HCT116 (cell line): ENCODE measurements around the gene TBC1D17. TPM values are rescaled to one million over a fixed set of nuclear protein-coding genes. Genes with fewer than 3 reads are reported as not detected.

Source experiments
- ATAC-seq: fragments of 200-7000 bp; cut with Tn5 transposase; 2 replicates; pipeline ENCODE4 v1.9.1; 2020; ENCODE audit warnings: mild to moderate bottlenecking, moderate library complexity
- BruUV-seq: library from RNA; stranded (reverse); fragments of 400-500 nt; replicated peaks from 2 replicates; lab custom pipeline; 2021; lab: Mats Ljungman, UMichigan
- CTCF ChIA-PET: fragments of 300-600 bp; sonication (Branson Sonifier 250); formaldehyde crosslinking; loops from one replicate; lab custom pipeline; 2021; ENCODE audit warnings: antibody characterized with exemption; lab: Charles Lee
- POLR2A ChIA-PET: fragments of 300-600, 350-600 bp; sonication (Branson Sonifier 250); formaldehyde crosslinking; loops from one replicate; lab custom pipeline; 2021; ENCODE audit warnings: antibody characterized with exemption; lab: Charles Lee
- RAD21 ChIA-PET, 2 experiments: fragments of 300-600 bp; sonication (Branson Sonifier 250); formaldehyde crosslinking; loops; one replicate each; lab custom pipeline; 2023; ENCODE audit warnings: low total read pairs in 2 of 2; ENCODE audit not compliant: uncharacterized antibody in 2 of 2, unreplicated experiment in 2 of 2, low non-redundant PET in 1 of 2; lab: Charles Lee
- DNase-seq: peaks from one replicate; pipeline ENCODE4 v3.0.0-alpha.2; 2010; ENCODE audit warnings: low read depth, low spot score
- H2AFZ ChIP-seq: fragments of 200-600 bp; shearing (Covaris generic), sonication (generic); 2 replicates; pipeline ENCODE4 v1.6.1; 2017; ENCODE audit warnings: low read depth, mixed run types, mixed read lengths, antibody characterized with exemption, low read length; ENCODE audit not compliant: poor library complexity, severe bottlenecking
- H3K27ac ChIP-seq: 2 replicates; pipeline ENCODE4 v1.5.1; 2012; ENCODE audit warnings: low read depth, low read length
- H3K27me3 ChIP-seq: fragments of 200-600 bp; sonication (generic); 2 replicates; pipeline ENCODE4 v1.6.1; 2016; ENCODE audit warnings: mixed run types, low read length, mixed read lengths; ENCODE audit not compliant: insufficient read depth
- H3K36me3 ChIP-seq, 2 experiments: fragments of 200-500 bp in 1 of 2; fragments of 200-600 bp in 1 of 2; sonication (Bioruptor generic) in 1 of 2; sonication (generic) in 1 of 2; 2 replicates each; pipeline versions ENCODE4 v1.5.1 to v1.6.1; 2014 to 2016; ENCODE audit warnings: low read length in 2 of 2, inconsistent platforms in 1 of 2, mixed read lengths in 1 of 2, mixed run types in 1 of 2; ENCODE audit not compliant: insufficient read depth in 2 of 2, control insufficient read depth in 1 of 2
- H3K4me1 ChIP-seq, 2 experiments: fragments of 200-600 bp in 1 of 2; sonication (generic) in 1 of 2; 2 replicates each; pipeline versions ENCODE4 v1.5.1 to v1.6.1; 2012 to 2017; ENCODE audit warnings: low read length in 2 of 2, inconsistent platforms in 1 of 2, mild to moderate bottlenecking in 1 of 2, mixed read lengths in 1 of 2, mixed run types in 1 of 2, moderate library complexity in 1 of 2; ENCODE audit not compliant: insufficient read depth in 2 of 2, control insufficient read depth in 1 of 2
- H3K4me2 ChIP-seq: fragments of 200-600 bp; sonication (generic); 2 replicates; pipeline ENCODE4 v1.6.1; 2017; ENCODE audit warnings: mixed run types, low read length, mixed read lengths
- H3K4me3 ChIP-seq, 2 experiments: fragments of 200-600 bp in 1 of 2; sonication (generic) in 1 of 2; replicated peaks in 1 of 2; 2 replicates each; pipeline ENCODE4 v1.5.1; 2011 to 2016; ENCODE audit warnings: low read length in 2 of 2, control low read depth in 1 of 2, low read depth in 1 of 2, mild to moderate bottlenecking in 1 of 2, mixed read lengths in 1 of 2, mixed run types in 1 of 2
- H3K79me2 ChIP-seq: fragments of 200-600 bp; sonication (generic); 2 replicates; pipeline ENCODE4 v1.6.1; 2017; ENCODE audit warnings: mild to moderate bottlenecking, mixed run types, low read length, moderate library complexity, mixed read lengths; ENCODE audit not compliant: insufficient read depth
- H3K9ac ChIP-seq: fragments of 200-600 bp; sonication (generic); 2 replicates; pipeline ENCODE4 v1.6.1; 2016; ENCODE audit warnings: low read length, mixed read lengths
- H3K9me2 ChIP-seq: fragments of 200-600 bp; sonication (generic), shearing (Covaris generic); 2 replicates; pipeline ENCODE4 v1.6.1; 2017; ENCODE audit warnings: mixed run types, mild to moderate bottlenecking, moderate library complexity; ENCODE audit not compliant: insufficient read depth
- H3K9me3 ChIP-seq, 2 experiments: fragments of 200-500 bp in 1 of 2; fragments of 200-600 bp in 1 of 2; sonication (Bioruptor generic) in 1 of 2; sonication (generic) in 1 of 2; 2 replicates each; pipeline ENCODE4 v1.6.1; 2014 to 2017; ENCODE audit warnings: low read length in 2 of 2, mixed read lengths in 2 of 2, inconsistent platforms in 1 of 2, low read depth in 1 of 2, mild to moderate bottlenecking in 1 of 2, mixed run types in 1 of 2, moderate library complexity in 1 of 2; ENCODE audit not compliant: control insufficient read depth in 1 of 2, insufficient read depth in 1 of 2
- H4K20me1 ChIP-seq: fragments of 200-600 bp; sonication (generic), shearing (Covaris generic); 2 replicates; pipeline ENCODE4 v1.6.1; 2017; ENCODE audit warnings: mixed run types, mild to moderate bottlenecking, moderate library complexity; ENCODE audit not compliant: insufficient read depth
- ATF3 ChIP-seq: IDR thresholded peaks from 2 replicates; pipeline ENCODE4 v1.6.1; 2012
- CBX3 ChIP-seq: IDR thresholded peaks from 2 replicates; pipeline ENCODE4 v1.6.1; 2012; ENCODE audit warnings: low read depth
- CEBPB ChIP-seq: IDR thresholded peaks from 2 replicates; pipeline ENCODE4 v1.6.1; 2012; ENCODE audit warnings: low read depth
- ELF1 ChIP-seq: IDR thresholded peaks from 2 replicates; pipeline ENCODE4 v1.6.1; 2012; ENCODE audit warnings: low read depth, borderline replicate concordance
- EZH2phosphoT487 ChIP-seq: fragments of 200-600 bp; IDR thresholded peaks from 2 replicates; pipeline ENCODE4 v1.6.1; 2018; ENCODE audit warnings: antibody characterized with exemption, borderline replicate concordance
- FOSL1 ChIP-seq: IDR thresholded peaks from 2 replicates; pipeline ENCODE4 v1.6.1; 2012; ENCODE audit warnings: low read depth
- JUND ChIP-seq: IDR thresholded peaks from 2 replicates; pipeline ENCODE4 v1.6.1; 2012
- MAX ChIP-seq: IDR thresholded peaks from 2 replicates; pipeline ENCODE4 v1.6.1; 2012
- POLR2A ChIP-seq: IDR thresholded peaks from 2 replicates; pipeline ENCODE4 v1.7.0; 2011; ENCODE audit warnings: borderline replicate concordance; ENCODE audit not compliant: insufficient read depth, insufficient read length; ENCODE audit errors: extremely low read depth
- SIN3A ChIP-seq: IDR thresholded peaks from 2 replicates; pipeline ENCODE4 v1.6.1; 2012; ENCODE audit warnings: low read depth
- SP1 ChIP-seq: IDR thresholded peaks from 2 replicates; pipeline ENCODE4 v1.6.1; 2012; ENCODE audit warnings: low read depth
- SRF ChIP-seq: IDR thresholded peaks from 2 replicates; pipeline ENCODE4 v1.6.1; 2012; ENCODE audit warnings: low read depth
- ZFX ChIP-seq: fragments of 450-650 bp; IDR thresholded peaks from 2 replicates; pipeline ENCODE4 v1.6.1; 2017
- ZNF274 ChIP-seq: fragments of 200-500 bp; sonication (Bioruptor generic); IDR thresholded peaks from 2 replicates; pipeline ENCODE4 v1.6.1; 2014; ENCODE audit warnings: mild to moderate bottlenecking, low read depth, low read length, inconsistent platforms
- intact Hi-C: fragments of 100-400 bp; cut with micrococcal nuclease; formaldehyde crosslinking; loops from 2 replicates; pipeline ENCODE4 v1.10.0; 2022
- total RNA-seq: library from RNA; stranded (reverse); gene quantifications from one replicate; pipeline ENCODE4 v1.2.1, GENCODE V29; 2021; ENCODE audit not compliant: unreplicated experiment
- TF ChIP-seq, protein P1 (sequence below), 3 experiments: fragments of 200-600 bp in 1 of 3; sonication (generic) in 1 of 3; IDR thresholded peaks in 2 of 3; conservative IDR thresholded peaks in 1 of 3; 2 replicates each; pipeline ENCODE4 v1.5.1; 2012 to 2017; ENCODE audit warnings: low read depth in 2 of 3, low read length in 2 of 3, antibody characterized with exemption in 1 of 3, borderline replicate concordance in 1 of 3, control low read depth in 1 of 3, mild to moderate bottlenecking in 1 of 3, mixed read lengths in 1 of 3, mixed run types in 1 of 3, moderate library complexity in 1 of 3; ENCODE audit not compliant: insufficient read depth in 1 of 3

Gene TBC1D17
- total RNA-seq, 1 experiment from 2014 or later, result 32.9 TPM

GRCh38 chr19:49850221-49850486 is 27.3 kb upstream of the TBC1D17 start:
- POLR2A ChIA-PET, result interaction anchor here (0.7 to 2.5 kb wide), 10 partner anchors 8 to 174 kb away, joined by 3 to 13 read pairs (median 5); partner anchors contain the start of genes AKT1S1, MED25, PRMT1 and TBC1D17
- RAD21 ChIA-PET, result no interaction called here
- H4K20me1 ChIP-seq, result no peaks in the 10 kb centered on the region
- intact Hi-C loops, result no loop called here
- peak overlapping the region; percentile 85 to 90 for H3K4me3 ChIP-seq
- no TSS peak for BruUV-seq
- H3K9me2 ChIP-seq, result no peaks in the 10 kb centered on the region
- no peaks in the 10 kb centered on the region for H3K27me3 ChIP-seq
- H3K9ac ChIP-seq, result peak overlapping the region; percentile 97
- peaks cover 34 to 42% of the 10 kb centered on the region in 2 experiments for H3K4me1 ChIP-seq
- DNase-seq (no peak), ATAC-seq (no peak; the same call in 1 of the 2 replicates)
- CTCF ChIA-PET, result interaction anchor here (0.9 to 1.5 kb wide), 2 partner anchors 13 to 99 kb away, joined by 3 read pairs; no protein-coding TSS in a partner anchor
- H3K79me2 ChIP-seq, result peaks cover 34% of the 10 kb centered on the region
- H2AFZ ChIP-seq, result no peak overlapping the region
- TF ChIP-seq EZH2phosphoT487, result no peak
- peak; percentile 49 for TF ChIP-seq POLR2A
- no peak for TF ChIP-seq ZFX
- no peak for TF ChIP-seq SRF
- TF ChIP-seq JUND, result no peak
- TF ChIP-seq CEBPB, result no peak
- no peak for TF ChIP-seq MAX
- no peaks in the 10 kb centered on the region for H3K9me3 ChIP-seq
- H3K36me3 ChIP-seq, result peaks cover under 1 to 3% of the 10 kb centered on the region in 2 experiments; a peak in 2 of 4 replicates
- peak overlapping the region; percentile 91 for H3K27ac ChIP-seq
- H3K4me2 ChIP-seq, result peak overlapping the region; percentile 98

GRCh38 chr19:49850487-49851342 is 26.8 kb upstream of the TBC1D17 start, which contains the start of gene PTOV1:
PTOV1 (plus strand) TSS chr19:49851159.
- peak within 1 kb of the TSS; percentile 85 to 90 for H3K4me3 ChIP-seq
- ATAC-seq (peak; percentile 81), DNase-seq (peak; percentile 84)
- ChIA-PET POLR2A (interaction anchor here (0.7 to 2.5 kb wide), 11 partner anchors 9 to 174 kb away, joined by 3 to 13 read pairs (median 4); partner anchors contain the start of genes AKT1S1, MED25, PNKP and PRMT1), CTCF (interaction anchor here (0.9 to 1.5 kb wide), 2 partner anchors 13 to 100 kb away, joined by 3 read pairs; no protein-coding TSS in a partner anchor), RAD21 (no interaction called here)
- no peaks in the 10 kb centered on the region for H3K27me3 ChIP-seq
- H3K9me3 ChIP-seq, result no peaks in the 10 kb centered on the region
- peaks cover 39% of the 10 kb centered on the region for H3K79me2 ChIP-seq
- peak within 1 kb of the TSS; percentile 91 for H3K27ac ChIP-seq
- H3K4me1 ChIP-seq, result peaks cover 34 to 42% of the 10 kb centered on the region in 2 experiments
- H2AFZ ChIP-seq, result no peak within 1 kb of the TSS
- intact Hi-C loops, result no loop called here
- H3K9me2 ChIP-seq, result no peaks in the 10 kb centered on the region
- no peaks in the 10 kb centered on the region for H4K20me1 ChIP-seq
- no TSS peak for BruUV-seq
- H3K9ac ChIP-seq, result peak within 1 kb of the TSS; percentile 97
- H3K36me3 ChIP-seq, result peaks cover 4% of the 10 kb centered on the region in 2 experiments; a peak in 2 of 4 replicates
- H3K4me2 ChIP-seq, result peak within 1 kb of the TSS; percentile 98
- TF ChIP-seq SP1, result peak; percentile 86
- no peak for TF ChIP-seq FOSL1
- TF ChIP-seq, protein P1, sequence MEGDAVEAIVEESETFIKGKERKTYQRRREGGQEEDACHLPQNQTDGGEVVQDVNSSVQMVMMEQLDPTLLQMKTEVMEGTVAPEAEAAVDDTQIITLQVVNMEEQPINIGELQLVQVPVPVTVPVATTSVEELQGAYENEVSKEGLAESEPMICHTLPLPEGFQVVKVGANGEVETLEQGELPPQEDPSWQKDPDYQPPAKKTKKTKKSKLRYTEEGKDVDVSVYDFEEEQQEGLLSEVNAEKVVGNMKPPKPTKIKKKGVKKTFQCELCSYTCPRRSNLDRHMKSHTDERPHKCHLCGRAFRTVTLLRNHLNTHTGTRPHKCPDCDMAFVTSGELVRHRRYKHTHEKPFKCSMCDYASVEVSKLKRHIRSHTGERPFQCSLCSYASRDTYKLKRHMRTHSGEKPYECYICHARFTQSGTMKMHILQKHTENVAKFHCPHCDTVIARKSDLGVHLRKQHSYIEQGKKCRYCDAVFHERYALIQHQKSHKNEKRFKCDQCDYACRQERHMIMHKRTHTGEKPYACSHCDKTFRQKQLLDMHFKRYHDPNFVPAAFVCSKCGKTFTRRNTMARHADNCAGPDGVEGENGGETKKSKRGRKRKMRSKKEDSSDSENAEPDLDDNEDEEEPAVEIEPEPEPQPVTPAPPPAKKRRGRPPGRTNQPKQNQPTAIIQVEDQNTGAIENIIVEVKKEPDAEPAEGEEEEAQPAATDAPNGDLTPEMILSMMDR (IDR thresholded peaks at IDR 0.05 in 2 of 3, conservative IDR thresholded peaks at IDR 0.05 in 1 of 3; ENCODE audit: borderline replicate concordance in 1 of 3, insufficient read depth in 1 of 3, low read depth in 2 of 3, low read length in 2 of 3), result no peak
- 0 out of 2 replicates have a peak, but pooled peaks have one; percentile 13 for TF ChIP-seq SIN3A
- TF ChIP-seq EZH2phosphoT487, result no peak
- no peak for TF ChIP-seq ZNF274
- no peak for TF ChIP-seq ELF1
- TF ChIP-seq SRF, result peak; percentile 76
- TF ChIP-seq ATF3, result no peak
- peak; percentile 73; the same call in 1 of the 2 replicates for TF ChIP-seq MAX
- TF ChIP-seq CBX3, result no peak; the same call in 1 of the 2 replicates
